CD4-positive, alpha-beta T cell treated with Interleukin-10 for 1 hour (primary cell): ENCODE data around the gene ZMYM4.

Experiments used
- DNase-seq: peaks from one replicate; pipeline ENCODE4 v3.0.0-alpha.2; 2020

The ZMYM4 gene

DNA sequence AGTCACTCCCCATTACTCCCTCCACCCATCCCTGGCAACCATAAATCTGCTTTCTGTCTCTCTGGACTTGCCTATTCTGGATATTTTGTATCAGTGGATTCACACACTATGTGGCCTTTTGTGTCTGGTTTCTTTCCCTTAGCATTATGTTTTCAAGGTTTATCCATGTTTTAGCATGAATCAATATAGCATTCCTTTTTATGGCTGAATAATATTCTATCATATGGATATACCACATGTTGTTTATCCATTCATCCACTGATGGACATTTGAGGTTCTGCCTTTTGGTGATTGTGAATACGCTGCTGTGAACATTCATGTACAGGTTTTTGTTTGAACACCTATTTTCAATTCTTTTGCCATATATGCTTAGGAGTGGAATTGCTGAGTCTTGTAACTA, 140.4 kb downstream of the ZMYM4 start:
- no peak for DNase-seq

DNA sequence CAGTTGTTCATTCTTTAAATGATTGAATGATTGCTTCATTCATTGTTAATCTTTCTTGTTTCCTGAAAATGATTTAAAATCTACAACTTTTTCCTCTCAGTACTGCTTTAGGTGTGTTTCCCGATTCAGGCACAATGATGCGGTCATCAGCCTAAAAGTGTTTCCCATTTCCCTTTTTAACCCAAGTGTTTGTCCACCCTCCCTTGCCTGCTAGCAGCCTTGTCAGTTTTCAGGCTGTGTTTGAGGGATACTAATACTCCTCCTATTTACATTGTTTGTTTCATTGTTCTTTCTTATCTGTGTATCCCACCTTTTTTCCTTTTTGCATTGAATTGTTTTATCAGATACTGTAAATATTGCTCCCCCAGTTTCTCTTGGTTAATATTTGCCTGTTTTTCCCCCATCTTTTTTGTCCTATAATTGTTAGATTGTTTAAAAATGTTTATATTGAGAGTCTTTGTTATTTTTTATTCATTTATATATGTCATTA, 157.6 kb downstream of the ZMYM4 start:
- DNase-seq: no peak

DNA sequence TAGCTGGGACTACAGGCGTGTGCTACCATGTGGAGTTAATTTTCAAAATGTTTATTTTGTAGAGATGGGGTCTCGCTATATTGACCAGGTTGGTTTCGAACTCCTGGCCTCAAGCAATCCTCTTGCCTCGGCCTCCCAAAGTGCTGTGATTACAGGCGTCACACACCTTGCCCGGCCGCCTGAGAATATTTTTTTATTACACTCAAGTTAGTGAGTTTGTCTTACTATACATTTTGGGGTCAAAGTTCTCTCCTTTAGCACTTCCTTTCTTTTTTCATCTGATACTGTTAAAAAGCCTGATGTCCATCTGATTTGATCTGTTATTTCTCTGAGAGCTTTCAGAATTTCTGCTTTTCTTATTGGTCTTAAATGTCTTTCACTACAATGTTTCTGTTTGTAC, 159.9 kb downstream of the ZMYM4 start:
- DNase-seq: no peak

DNA sequence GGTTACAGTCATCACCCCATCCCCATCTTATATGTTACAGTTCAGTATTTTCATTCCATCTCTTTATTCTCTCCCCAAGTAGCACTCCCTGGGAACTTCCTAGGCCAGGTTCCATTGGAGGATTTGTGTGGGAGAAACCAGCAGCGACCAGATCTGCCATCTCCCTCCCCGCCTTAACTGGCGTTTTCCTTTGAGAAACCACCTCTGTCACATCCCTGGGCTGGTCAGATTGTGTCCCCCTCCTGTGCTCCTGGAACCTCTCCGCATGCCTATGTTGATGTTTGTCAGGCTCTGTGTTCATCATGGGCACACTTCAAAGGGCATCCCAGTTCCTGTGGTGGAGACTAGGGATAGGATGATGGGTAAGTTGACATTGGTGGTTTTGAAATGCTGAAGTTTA, 162.3 kb downstream of the ZMYM4 start:
- no peak for DNase-seq

- DNase-seq: no peak
Observed at GRCh38 chr1:35431173-35431599, 162.7 kb downstream of the ZMYM4 start.

DNA sequence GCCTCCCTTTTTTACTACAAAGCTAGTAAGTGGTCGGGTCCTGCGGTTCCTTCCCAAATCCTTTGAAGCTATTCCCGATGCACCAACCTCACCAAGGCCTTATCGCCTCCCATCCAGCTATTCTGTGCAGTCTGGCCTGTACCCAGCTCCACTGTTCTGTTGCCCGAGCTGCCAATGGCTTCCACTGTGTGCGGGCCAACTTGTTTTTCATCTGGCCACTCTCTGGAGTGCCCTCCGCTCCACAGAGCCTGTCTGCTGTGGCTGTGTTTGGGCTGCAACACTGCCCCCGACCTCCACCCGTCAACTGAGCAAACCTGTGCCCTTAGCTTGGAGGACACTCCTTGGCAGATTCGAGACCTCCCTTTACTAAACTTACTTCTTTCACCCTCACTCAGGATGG, 163.7 kb downstream of the ZMYM4 start:
- DNase-seq: no peak

DNA sequence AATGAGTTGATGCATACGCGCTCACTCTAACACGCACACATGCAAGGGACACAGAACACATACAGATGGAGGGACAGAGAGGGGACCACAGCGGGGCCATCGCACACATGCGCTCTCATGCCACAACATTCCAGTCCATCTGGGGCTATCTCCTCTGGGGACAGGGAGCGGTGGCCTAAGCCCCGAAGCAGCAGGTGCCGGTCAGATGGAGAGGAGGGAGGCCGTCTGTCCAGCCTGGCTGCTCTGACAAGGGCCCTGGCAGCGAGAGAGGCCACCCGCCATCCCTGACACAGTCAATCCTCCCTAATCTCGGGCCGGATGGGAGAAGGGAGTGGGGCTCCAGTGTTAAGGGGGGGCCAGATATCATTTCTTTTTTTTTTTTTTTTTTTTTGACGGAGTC, 165.2 kb downstream of the ZMYM4 start:
- DNase-seq: no peak

- DNase-seq: no peak
Observed at GRCh38 chr1:35434703-35435102, 166.2 kb downstream of the ZMYM4 start.

- no peak for DNase-seq
Observed at GRCh38 chr1:35436078-35436477, 167.6 kb downstream of the ZMYM4 start.

DNA sequence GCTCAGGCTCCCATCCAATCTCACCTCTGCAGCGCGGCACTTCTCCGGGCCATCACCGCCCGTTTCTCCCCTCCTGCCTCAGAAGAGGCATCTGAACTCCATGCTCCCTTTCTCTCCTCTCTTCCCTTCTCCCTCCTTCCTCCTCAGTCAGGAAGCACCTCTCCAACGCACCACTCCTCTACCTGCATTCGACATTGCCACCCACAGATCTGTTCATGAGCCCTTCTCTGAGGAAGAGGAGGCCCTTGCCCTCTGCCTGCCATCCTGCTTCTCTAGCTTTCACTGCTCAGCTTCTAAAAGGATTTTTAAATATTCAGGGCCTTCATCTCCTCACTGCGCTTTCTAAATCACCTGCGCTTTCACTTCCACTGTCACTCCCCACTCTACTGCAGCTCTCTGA, 168.7 kb downstream of the ZMYM4 start:
- DNase-seq: no peak

GRCh38 chr1:35439626-35440025, 171.1 kb downstream of the ZMYM4 start:
- no peak for DNase-seq

GRCh38 chr1:35441926-35442579, 173.5 kb downstream of the ZMYM4 start:
- no peak for DNase-seq

DNA sequence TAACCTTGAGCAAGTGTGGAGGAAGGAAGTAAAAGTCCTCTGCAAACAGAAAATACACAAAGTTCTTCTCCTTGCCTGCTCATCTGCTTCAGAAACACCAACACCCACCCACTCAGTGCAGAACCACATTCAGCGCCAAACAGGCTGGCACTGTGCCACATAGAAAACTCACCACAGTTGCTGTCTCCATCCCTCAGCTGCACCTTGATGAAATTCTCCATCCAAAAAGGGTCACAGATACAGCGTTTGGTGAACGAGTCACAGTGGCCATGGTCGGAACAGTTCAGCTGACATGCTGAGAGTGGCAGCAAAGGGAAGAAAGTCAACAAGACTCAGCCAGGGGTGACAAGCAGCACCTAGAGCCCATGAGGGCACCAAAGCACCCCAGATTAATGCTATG, 174.2 kb downstream of the ZMYM4 start:
- no peak for DNase-seq

DNA sequence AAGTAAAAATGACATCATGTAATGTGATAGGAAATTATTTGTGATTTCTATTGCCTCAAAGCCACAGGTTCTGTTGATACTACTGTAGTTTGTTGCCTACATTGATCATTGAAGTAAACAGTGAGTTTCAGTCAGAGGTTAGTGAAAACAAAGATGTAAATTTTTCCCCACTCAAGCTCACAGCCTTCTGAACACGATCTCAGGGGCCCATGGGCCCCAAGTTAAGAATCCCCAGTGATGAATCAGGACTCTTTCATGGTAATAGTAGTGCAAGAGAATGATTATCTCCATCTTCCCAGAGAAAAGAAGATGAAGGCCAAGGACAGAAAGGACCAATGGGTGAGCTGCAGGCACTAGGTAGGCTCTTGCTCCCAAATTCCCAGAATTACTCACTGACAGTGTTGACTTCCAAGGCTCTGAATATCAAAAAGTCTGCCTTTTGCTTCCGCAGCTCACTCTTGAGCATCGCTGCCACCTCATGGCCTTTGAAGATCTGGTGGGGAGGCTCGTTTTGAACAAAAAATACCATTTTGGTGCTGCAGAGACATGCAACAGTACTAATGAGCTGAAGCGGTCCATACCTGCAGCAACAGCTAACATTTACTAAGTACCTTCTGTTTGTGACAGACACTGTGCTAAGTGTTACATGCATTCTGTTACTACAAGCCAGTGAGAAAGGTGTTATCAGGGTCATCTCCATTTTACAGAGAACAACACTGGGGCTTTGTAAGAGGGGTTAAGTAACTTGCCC, 175.4 kb downstream of the ZMYM4 start:
- DNase-seq: no peak

- DNase-seq: no peak
Observed at GRCh38 chr1:35444519-35444774, 175.9 kb downstream of the ZMYM4 start.

DNA sequence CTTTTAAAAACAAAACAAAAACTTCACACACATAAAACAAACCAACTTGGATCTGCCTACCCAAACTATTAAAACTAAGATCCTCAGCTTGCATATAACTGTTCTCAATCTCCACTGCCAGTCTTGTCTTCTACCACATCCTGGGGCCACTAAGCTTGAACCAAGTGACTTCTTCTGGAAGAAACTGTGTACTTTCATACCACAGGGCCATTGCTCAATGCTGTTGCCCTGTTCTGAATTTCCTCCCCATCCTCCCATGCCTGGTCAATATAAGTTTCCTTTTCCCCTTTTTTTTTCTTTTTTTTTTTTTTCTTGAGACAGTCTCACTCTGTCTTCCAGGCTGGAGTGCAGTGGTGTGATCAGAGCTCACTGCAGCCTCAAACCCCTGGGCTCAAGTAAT, 178.8 kb downstream of the ZMYM4 start:
- DNase-seq: no peak

GRCh38 chr1:35448344-35448801, 179.9 kb downstream of the ZMYM4 start:
- DNase-seq: no peak

DNA sequence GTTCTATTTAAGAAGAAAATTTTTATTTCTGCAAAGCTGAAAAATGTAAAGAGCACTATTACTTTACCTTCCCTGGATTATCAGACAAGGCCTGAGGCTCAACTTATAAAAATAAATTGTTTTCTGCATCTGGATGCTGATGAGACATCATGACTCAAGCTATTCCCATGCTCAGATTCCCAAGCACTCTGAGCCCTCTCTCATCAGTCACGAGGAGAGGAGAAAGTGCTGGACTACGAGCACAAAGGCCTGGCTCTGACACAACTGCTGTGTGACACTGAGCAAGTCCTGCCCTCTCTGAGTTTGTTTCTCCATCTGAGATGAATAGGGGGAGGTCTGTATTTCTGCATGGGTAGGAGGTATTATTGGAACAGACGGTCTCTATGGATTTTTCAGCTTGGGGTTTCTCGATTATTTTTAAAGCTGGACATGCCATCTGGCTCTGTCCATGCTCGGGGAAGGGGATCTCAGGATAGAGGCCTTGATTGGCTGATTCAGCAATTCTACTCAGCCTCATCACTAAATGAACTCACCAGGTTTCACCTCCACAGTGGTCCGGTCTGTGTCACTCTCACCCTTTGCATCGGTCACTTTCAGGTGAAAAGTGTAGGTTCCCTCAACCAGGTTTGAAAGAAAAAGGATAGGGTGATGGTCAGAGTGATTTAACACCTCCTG, 181.0 kb downstream of the ZMYM4 start:
- no peak for DNase-seq

DNA sequence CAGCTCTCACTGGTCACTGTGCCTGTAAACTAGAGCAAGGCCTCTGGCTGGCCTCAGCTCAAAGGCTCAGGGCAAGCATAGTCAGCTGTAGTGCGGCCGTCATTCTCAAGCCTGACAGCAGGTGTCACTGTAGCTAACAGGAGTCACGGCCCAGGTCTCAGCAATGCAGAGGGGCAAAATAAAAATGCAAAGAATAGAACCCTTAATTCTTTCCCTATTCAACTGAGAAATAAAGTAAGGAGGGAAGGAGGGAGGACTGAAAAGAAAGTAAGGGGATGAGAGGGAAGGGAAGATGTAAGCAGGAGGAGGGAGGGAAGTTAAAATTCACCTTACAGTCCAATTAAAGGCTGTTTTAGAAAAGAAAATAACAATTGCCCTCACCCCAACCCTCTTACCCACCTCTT, 182.6 kb downstream of the ZMYM4 start:
- DNase-seq: peak; percentile 81

- DNase-seq: no peak
Observed at GRCh38 chr1:35452106-35452774, 183.7 kb downstream of the ZMYM4 start.

- no peak for DNase-seq
Observed at GRCh38 chr1:35453031-35453430, 184.5 kb downstream of the ZMYM4 start.

- DNase-seq: no peak
Observed at GRCh38 chr1:35454176-35454575, 185.7 kb downstream of the ZMYM4 start.

DNA sequence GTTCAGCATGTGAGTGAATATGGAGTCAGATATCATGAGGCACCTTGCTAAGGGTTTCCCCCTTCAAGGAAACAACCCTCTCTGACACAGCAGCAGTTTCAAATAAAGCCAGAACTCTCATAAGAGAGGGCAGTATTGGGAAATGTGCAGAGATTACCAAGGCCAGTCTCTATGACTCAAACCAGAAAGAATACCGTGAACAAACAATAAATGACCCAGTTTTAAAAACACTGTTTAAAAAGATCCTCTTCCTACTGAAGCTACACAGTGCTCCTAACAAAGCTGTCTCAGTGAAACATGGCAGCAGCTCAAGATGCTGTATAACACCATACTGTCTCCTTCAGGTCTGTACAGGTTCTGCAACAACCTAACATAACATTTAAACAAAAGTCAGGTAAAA, 186.1 kb downstream of the ZMYM4 start:
- DNase-seq: no peak

GRCh38 chr1:35460796-35461195, 192.3 kb downstream of the ZMYM4 start:
- DNase-seq: no peak
